HEK293 (cell line): Measurements from ENCODE around the gene DDR2.
A peak's percentile ranks its signal among the peaks of the same experiment; 100 is the strongest.

Experiments
- BCL11A ChIP-seq: fragments of 450-650 bp; formaldehyde crosslinking; IDR thresholded peaks from 2 replicates; pipeline ENCODE4 v1.5.1; 2016; ENCODE audit warnings: low read depth, missing biosample characterization, missing genetic modification characterization
- INSM2 ChIP-seq: fragments of 450-650 bp; formaldehyde crosslinking; IDR thresholded peaks from 2 replicates; pipeline ENCODE4 v1.5.1; 2016; ENCODE audit warnings: missing biosample characterization, missing genetic modification characterization
- MZF1 ChIP-seq: fragments of 450-650 bp; formaldehyde crosslinking; IDR thresholded peaks from 2 replicates; pipeline ENCODE4 v1.5.1; 2017; ENCODE audit warnings: missing biosample characterization, missing genetic modification characterization, borderline replicate concordance
- PRDM1 ChIP-seq: fragments of 450-650 bp; formaldehyde crosslinking; IDR thresholded peaks from 2 replicates; pipeline ENCODE4; 2016; ENCODE audit warnings: missing biosample characterization, missing genetic modification characterization
- RBAK ChIP-seq: fragments of 450-650 bp; formaldehyde crosslinking; IDR thresholded peaks from 2 replicates; pipeline ENCODE4 v1.5.1; 2016; ENCODE audit warnings: missing biosample characterization, missing genetic modification characterization
- SCRT2 ChIP-seq: fragments of 450-650 bp; formaldehyde crosslinking; IDR thresholded peaks from 2 replicates; pipeline ENCODE4 v1.5.1; 2016; ENCODE audit warnings: missing biosample characterization, missing genetic modification characterization
- SETDB1 ChIP-seq: IDR thresholded peaks from one replicate; pipeline ENCODE4 v1.6.1; 2017; ENCODE audit warnings: mild to moderate bottlenecking, low read length, moderate library complexity, mixed read lengths; ENCODE audit not compliant: insufficient read length
- SP2 ChIP-seq: fragments of 450-650 bp; formaldehyde crosslinking; IDR thresholded peaks from 2 replicates; pipeline ENCODE4 v1.5.1; 2016; ENCODE audit warnings: missing biosample characterization, missing genetic modification characterization
- TCF7L2 ChIP-seq: IDR thresholded peaks from 2 replicates; pipeline ENCODE4 v1.6.1; 2011; ENCODE audit warnings: low read depth, mild to moderate bottlenecking, inconsistent platforms, low read length, moderate library complexity, borderline replicate concordance
- YY1 ChIP-seq: fragments of 450-650 bp; formaldehyde crosslinking; IDR thresholded peaks from 2 replicates; pipeline ENCODE4 v1.5.1; 2018; ENCODE audit warnings: missing biosample characterization, missing genetic modification characterization
- ZBTB1 ChIP-seq: fragments of 450-650 bp; formaldehyde crosslinking; IDR thresholded peaks from 2 replicates; pipeline ENCODE4 v1.5.1; 2016; ENCODE audit warnings: missing biosample characterization, missing genetic modification characterization
- ZBTB17 ChIP-seq: fragments of 450-650 bp; formaldehyde crosslinking; IDR thresholded peaks from 2 replicates; pipeline ENCODE4 v1.5.1; 2016; ENCODE audit warnings: missing biosample characterization, missing genetic modification characterization
- ZBTB20 ChIP-seq: fragments of 450-650 bp; formaldehyde crosslinking; IDR thresholded peaks from 2 replicates; pipeline ENCODE4 v1.5.1; 2016; ENCODE audit warnings: missing biosample characterization, missing genetic modification characterization
- ZFHX2 ChIP-seq: fragments of 450-650 bp; formaldehyde crosslinking; conservative IDR thresholded peaks from 2 replicates; pipeline ENCODE4 v1.5.1; 2016; ENCODE audit warnings: missing biosample characterization, missing genetic modification characterization
- ZIC2 ChIP-seq: fragments of 450-650 bp; formaldehyde crosslinking; IDR thresholded peaks from 2 replicates; pipeline ENCODE4 v1.5.1; 2016; ENCODE audit warnings: missing biosample characterization, missing genetic modification characterization
- ZNF114 ChIP-seq: fragments of 450-650 bp; formaldehyde crosslinking; IDR thresholded peaks from 2 replicates; pipeline ENCODE4 v1.5.0; 2017; ENCODE audit warnings: missing biosample characterization, missing genetic modification characterization
- ZNF121 ChIP-seq: fragments of 450-650 bp; formaldehyde crosslinking; IDR thresholded peaks from 2 replicates; pipeline ENCODE4 v1.5.1; 2016; ENCODE audit warnings: missing biosample characterization, missing genetic modification characterization
- ZNF24 ChIP-seq: fragments of 450-650 bp; formaldehyde crosslinking; IDR thresholded peaks from 2 replicates; pipeline ENCODE4 v1.5.1; 2016; ENCODE audit warnings: missing biosample characterization, missing genetic modification characterization
- ZNF248 ChIP-seq: fragments of 450-650 bp; formaldehyde crosslinking; IDR thresholded peaks from 2 replicates; pipeline ENCODE4 v1.5.1; 2017; ENCODE audit warnings: missing biosample characterization, missing genetic modification characterization
- ZNF341 ChIP-seq: fragments of 450-650 bp; formaldehyde crosslinking; IDR thresholded peaks from 2 replicates; pipeline ENCODE4; 2016; ENCODE audit warnings: low read depth, missing biosample characterization, missing genetic modification characterization
- ZNF366 ChIP-seq: fragments of 450-650 bp; formaldehyde crosslinking; conservative IDR thresholded peaks from 2 replicates; pipeline ENCODE4 v1.5.1; 2016; ENCODE audit warnings: missing biosample characterization, missing genetic modification characterization
- ZNF394 ChIP-seq: fragments of 450-650 bp; formaldehyde crosslinking; IDR thresholded peaks from 2 replicates; pipeline ENCODE4 v1.5.1; 2016; ENCODE audit warnings: missing biosample characterization, missing genetic modification characterization, mild to moderate bottlenecking, moderate library complexity, borderline replicate concordance
- ZNF404 ChIP-seq: fragments of 450-650 bp; formaldehyde crosslinking; IDR thresholded peaks from 2 replicates; pipeline ENCODE4 v1.5.1; 2017; ENCODE audit warnings: missing biosample characterization, missing genetic modification characterization
- ZNF416 ChIP-seq: fragments of 450-650 bp; formaldehyde crosslinking; IDR thresholded peaks from 2 replicates; pipeline ENCODE4 v1.5.1; 2016; ENCODE audit warnings: missing biosample characterization, missing genetic modification characterization
- ZNF423 ChIP-seq: fragments of 450-650 bp; formaldehyde crosslinking; IDR thresholded peaks from 2 replicates; pipeline ENCODE4 v1.5.1; 2016; ENCODE audit warnings: missing biosample characterization, missing genetic modification characterization
- ZNF433 ChIP-seq: fragments of 450-650 bp; formaldehyde crosslinking; IDR thresholded peaks from 2 replicates; pipeline ENCODE4 v1.5.1; 2016; ENCODE audit warnings: missing biosample characterization, missing genetic modification characterization, low read depth
- ZNF48 ChIP-seq: fragments of 450-650 bp; formaldehyde crosslinking; IDR thresholded peaks from 2 replicates; pipeline ENCODE4 v1.5.1; 2016; ENCODE audit warnings: missing biosample characterization, missing genetic modification characterization
- ZNF510 ChIP-seq: fragments of 450-650 bp; formaldehyde crosslinking; IDR thresholded peaks from 2 replicates; pipeline ENCODE4 v1.5.1; 2018; ENCODE audit warnings: mild to moderate bottlenecking, missing genetic modification characterization, missing biosample characterization; ENCODE audit not compliant: insufficient replicate concordance
- ZNF514 ChIP-seq: fragments of 450-650 bp; formaldehyde crosslinking; IDR thresholded peaks from 2 replicates; pipeline ENCODE4 v1.5.1; 2016; ENCODE audit warnings: missing biosample characterization, missing genetic modification characterization
- ZNF610 ChIP-seq: fragments of 450-650 bp; formaldehyde crosslinking; IDR thresholded peaks from 2 replicates; pipeline ENCODE4 v1.5.1; 2016; ENCODE audit warnings: missing biosample characterization, missing genetic modification characterization, borderline replicate concordance
- ZNF658 ChIP-seq: fragments of 450-650 bp; formaldehyde crosslinking; IDR thresholded peaks from 2 replicates; pipeline ENCODE4; 2016; ENCODE audit warnings: missing biosample characterization, missing genetic modification characterization
- ZNF660 ChIP-seq: fragments of 450-650 bp; IDR thresholded peaks from 2 replicates; pipeline ENCODE4 v1.5.1; 2018; ENCODE audit warnings: missing biosample characterization, mild to moderate bottlenecking, missing genetic modification characterization
- ZNF701 ChIP-seq: fragments of 450-650 bp; formaldehyde crosslinking; IDR thresholded peaks from 2 replicates; pipeline ENCODE4 v1.5.1; 2016; ENCODE audit warnings: missing biosample characterization, missing genetic modification characterization
- ZNF792 ChIP-seq: fragments of 450-650 bp; formaldehyde crosslinking; IDR thresholded peaks from 2 replicates; pipeline ENCODE4 v1.5.1; 2016; ENCODE audit warnings: missing biosample characterization, missing genetic modification characterization
- ZNF830 ChIP-seq: fragments of 450-650 bp; IDR thresholded peaks from 2 replicates; pipeline ENCODE4 v1.5.0; 2018; ENCODE audit warnings: missing biosample characterization, missing genetic modification characterization, low read depth, mild to moderate bottlenecking, moderate library complexity
- ZSCAN4 ChIP-seq: fragments of 450-650 bp; formaldehyde crosslinking; IDR thresholded peaks from 2 replicates; pipeline ENCODE4 v1.5.1; 2017; ENCODE audit warnings: missing biosample characterization, missing genetic modification characterization
- TF ChIP-seq, protein P1 (sequence below): fragments of 450-650 bp; formaldehyde crosslinking; IDR thresholded peaks from 2 replicates; pipeline ENCODE4 v1.5.1; 2016; ENCODE audit warnings: missing biosample characterization, missing genetic modification characterization
- TF ChIP-seq, protein P2 (sequence below): fragments of 450-650 bp; formaldehyde crosslinking; IDR thresholded peaks from 2 replicates; pipeline ENCODE4 v1.5.1; 2016; ENCODE audit warnings: missing biosample characterization, missing genetic modification characterization, borderline replicate concordance

DDR2 gene

DNA sequence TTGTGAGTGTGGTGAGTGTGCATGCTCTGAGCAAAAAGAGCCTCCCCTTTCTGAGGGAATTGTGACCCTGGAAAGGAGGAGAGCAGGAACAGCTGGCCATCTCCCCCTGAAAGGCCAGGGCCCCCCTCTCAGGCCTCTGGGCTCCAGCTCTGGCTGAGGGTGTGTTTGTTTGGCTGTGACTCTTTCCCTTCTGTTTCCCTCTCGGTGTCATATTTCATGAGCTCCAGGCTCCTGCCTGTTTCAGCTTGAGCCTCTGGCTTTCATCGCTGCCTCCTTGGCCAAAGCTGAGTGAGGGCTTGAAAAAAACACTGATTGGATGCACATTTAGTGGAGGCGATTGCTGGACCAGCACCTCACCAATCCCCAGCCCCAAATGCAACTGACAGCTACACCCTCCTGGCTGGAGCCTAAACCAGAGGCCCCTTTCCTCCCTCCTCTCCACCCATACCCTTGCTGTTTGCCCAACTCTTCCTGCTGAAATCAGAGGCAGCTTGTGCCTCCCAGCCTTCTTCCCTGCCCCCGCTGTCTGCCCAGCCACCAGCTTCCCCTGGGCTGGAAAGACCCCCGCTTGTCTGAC, 64.1 kb downstream of the DDR2 start (continued):
- peak; percentile 49 for TF ChIP-seq MZF1
- TF ChIP-seq ZNF610 (tag by site-specific recombination), result no peak
- TF ChIP-seq ZNF404 (tag by site-specific recombination), result no peak
- TF ChIP-seq ZFHX2 (tag by site-specific recombination), result peak; percentile 13; the same call in 1 of the 2 replicates
- TF ChIP-seq ZNF341, result peak; percentile 79
- TF ChIP-seq YY1 (tag by site-specific recombination), result no peak
- peak; percentile 89 for TF ChIP-seq ZBTB17
- TF ChIP-seq RBAK, result peak; percentile 89
- no peak for TF ChIP-seq ZNF433 (tag by site-specific recombination)
- TF ChIP-seq ZNF660, result peak; percentile 76
- no peak for TF ChIP-seq ZNF830 (tag by site-specific recombination)
- no peak for TF ChIP-seq ZSCAN4 (tag by site-specific recombination)
- no peak for TF ChIP-seq ZNF416
- no peak for TF ChIP-seq ZNF366 (tag by site-specific recombination)
- TF ChIP-seq ZNF394 (tag by site-specific recombination), result no peak
- no peak for TF ChIP-seq ZNF514
- TF ChIP-seq ZNF701 (tag by site-specific recombination), result no peak
- TF ChIP-seq, protein P1, sequence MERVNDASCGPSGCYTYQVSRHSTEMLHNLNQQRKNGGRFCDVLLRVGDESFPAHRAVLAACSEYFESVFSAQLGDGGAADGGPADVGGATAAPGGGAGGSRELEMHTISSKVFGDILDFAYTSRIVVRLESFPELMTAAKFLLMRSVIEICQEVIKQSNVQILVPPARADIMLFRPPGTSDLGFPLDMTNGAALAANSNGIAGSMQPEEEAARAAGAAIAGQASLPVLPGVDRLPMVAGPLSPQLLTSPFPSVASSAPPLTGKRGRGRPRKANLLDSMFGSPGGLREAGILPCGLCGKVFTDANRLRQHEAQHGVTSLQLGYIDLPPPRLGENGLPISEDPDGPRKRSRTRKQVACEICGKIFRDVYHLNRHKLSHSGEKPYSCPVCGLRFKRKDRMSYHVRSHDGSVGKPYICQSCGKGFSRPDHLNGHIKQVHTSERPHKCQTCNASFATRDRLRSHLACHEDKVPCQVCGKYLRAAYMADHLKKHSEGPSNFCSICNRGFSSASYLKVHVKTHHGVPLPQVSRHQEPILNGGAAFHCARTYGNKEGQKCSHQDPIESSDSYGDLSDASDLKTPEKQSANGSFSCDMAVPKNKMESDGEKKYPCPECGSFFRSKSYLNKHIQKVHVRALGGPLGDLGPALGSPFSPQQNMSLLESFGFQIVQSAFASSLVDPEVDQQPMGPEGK (tag by site-specific recombination), result peak; percentile 71
- peak; percentile 35; the same call in 1 of the 2 replicates for TF ChIP-seq PRDM1 (tag by site-specific recombination)
- TF ChIP-seq BCL11A (tag by site-specific recombination), result no peak
- TF ChIP-seq ZNF510 (tag by site-specific recombination), result no peak
- no peak for TF ChIP-seq ZNF792 (tag by site-specific recombination)
- no peak for TF ChIP-seq ZNF248 (tag by site-specific recombination)
- TF ChIP-seq SCRT2, result no peak
- TF ChIP-seq ZBTB20 (tag by site-specific recombination), result peak; percentile 57
- TF ChIP-seq ZNF48, result no peak
- TF ChIP-seq, protein P2, sequence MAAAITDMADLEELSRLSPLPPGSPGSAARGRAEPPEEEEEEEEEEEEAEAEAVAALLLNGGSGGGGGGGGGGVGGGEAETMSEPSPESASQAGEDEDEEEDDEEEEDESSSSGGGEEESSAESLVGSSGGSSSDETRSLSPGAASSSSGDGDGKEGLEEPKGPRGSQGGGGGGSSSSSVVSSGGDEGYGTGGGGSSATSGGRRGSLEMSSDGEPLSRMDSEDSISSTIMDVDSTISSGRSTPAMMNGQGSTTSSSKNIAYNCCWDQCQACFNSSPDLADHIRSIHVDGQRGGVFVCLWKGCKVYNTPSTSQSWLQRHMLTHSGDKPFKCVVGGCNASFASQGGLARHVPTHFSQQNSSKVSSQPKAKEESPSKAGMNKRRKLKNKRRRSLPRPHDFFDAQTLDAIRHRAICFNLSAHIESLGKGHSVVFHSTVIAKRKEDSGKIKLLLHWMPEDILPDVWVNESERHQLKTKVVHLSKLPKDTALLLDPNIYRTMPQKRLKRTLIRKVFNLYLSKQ, result no peak
- TF ChIP-seq ZBTB1 (tag by site-specific recombination), result no peak
- TF ChIP-seq ZIC2, result no peak
- no peak for TF ChIP-seq SETDB1
- no peak for TF ChIP-seq INSM2 (tag by site-specific recombination)
- TF ChIP-seq ZNF423, result no peak
- TF ChIP-seq ZNF24 (tag by site-specific recombination), result peak; percentile 61; the same call in 1 of the 2 replicates
- TF ChIP-seq ZNF121, result no peak
- no peak for TF ChIP-seq ZNF114 (tag by site-specific recombination)
- no peak for TF ChIP-seq TCF7L2
- TF ChIP-seq ZNF658, result no peak
- peak; percentile 84 for TF ChIP-seq SP2 (tag by site-specific recombination)
